Skin of body (tissue), 2 donors: ENCODE data around the gene SPACA4. TPM values are rescaled to one million over a fixed set of nuclear protein-coding genes. Genes with fewer than 3 reads are reported as not detected.

ENCODE experiments used
- DNase-seq: peaks from one replicate; lab custom pipeline; 2025; lab: John Stamatoyannopoulos, UW
- total RNA-seq: library from RNA; depleted of rRNA; stranded (reverse); fragments of >200 nt; gene quantifications from one replicate; pipeline ENCODE4 v1.2.3, GENCODE V29; 2014

Gene SPACA4
- total RNA-seq, 1 donor from 2014 or later, result 0.20 TPM

DNA sequence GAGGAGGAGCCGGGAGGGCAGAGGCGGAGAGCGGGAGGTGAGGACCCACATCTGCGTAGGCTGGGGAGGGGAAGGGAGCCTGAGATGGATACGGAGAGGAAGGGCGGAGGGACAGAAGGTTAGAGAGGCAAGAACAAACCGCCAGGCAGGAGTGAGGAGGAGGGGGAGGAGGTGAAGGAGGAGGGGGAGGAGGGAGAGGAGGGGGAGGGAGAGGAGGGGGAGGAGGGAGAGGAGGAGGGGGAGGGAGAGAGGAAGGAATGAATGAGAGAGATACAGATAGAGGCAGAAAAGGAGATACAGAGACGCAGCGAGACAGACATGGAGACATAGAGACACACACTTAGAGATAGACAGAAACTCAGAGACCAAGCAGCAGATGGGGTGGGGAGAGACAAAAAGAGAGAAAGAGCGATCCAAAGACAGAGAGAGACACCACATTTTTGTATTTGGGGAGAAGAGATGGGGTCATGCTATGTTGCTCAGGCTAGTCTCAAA is 40.2 kb downstream of the SPACA4 start:
- no peak for DNase-seq

DNA sequence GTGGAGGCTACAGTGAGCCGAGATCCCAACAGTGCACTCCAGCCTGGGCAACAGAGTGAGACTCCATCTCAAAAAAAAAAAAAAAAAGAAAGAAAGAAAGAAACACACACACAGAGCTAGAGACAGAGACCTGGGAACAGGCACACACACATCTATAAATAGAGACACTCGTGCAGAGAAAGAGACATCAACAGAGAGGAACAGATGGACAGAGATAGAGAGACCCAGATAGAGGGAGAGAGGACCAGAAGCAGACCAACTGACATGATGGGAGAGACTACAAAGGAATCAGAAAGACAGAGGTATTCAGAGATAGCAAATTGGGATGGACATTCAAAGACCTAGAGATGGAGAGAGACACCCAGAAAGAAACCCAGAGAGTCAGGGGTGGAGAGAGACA is 41.6 kb downstream of the SPACA4 start:
- DNase-seq, result no peak

DNA sequence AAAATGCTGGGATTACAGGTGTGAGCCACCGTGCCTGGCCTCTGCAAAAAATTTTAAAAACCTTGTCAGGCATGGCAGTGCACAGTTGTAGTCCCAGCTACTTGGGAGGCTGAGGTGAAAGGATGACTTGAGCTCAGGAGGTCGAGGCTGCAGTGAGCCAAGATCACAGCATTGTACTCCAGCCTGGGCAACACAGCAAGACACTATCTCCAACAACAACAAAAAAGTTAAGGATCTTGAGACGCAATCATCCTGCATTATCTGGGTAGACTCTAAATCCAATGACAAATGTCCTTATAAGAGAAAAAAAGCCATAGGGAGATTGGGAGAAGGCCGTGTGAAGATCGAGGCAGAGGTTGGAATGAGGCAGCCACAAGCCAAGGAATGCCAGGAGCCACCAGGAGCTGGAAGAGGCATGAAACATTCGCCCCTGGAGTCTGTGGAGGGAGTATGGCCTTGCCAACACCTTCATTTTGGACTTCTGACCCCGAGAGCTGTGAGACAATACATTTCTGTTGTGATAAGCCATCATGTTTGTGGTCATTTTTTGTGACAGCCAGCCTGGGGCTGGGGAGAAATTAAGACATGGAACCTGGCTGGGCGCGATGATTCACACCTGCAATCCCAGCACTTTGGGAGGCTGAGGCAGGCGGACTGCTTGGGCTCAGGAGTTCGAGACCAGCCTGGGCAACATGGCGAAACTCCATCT is 44.6 kb downstream of the SPACA4 start:
- DNase-seq, result no peak

DNA sequence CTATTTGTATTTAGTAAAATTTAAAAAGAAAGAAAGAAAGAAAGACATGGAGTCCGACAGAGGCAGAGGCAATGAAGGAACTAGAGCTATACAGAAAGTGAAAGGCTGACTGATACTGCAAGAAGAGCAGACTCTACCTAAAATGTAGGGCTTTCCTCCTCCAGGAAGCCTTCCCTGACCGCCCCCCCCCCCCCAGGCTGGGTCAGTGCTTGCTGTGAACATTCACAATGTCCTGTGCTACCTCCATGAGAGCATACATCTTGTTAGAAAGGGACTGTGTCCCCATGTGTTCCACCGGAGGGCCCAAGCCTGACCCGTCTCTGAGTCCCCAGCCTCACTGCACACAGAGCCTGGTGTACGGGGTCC is 45.1 kb downstream of the SPACA4 start:
- no peak for DNase-seq

DNA sequence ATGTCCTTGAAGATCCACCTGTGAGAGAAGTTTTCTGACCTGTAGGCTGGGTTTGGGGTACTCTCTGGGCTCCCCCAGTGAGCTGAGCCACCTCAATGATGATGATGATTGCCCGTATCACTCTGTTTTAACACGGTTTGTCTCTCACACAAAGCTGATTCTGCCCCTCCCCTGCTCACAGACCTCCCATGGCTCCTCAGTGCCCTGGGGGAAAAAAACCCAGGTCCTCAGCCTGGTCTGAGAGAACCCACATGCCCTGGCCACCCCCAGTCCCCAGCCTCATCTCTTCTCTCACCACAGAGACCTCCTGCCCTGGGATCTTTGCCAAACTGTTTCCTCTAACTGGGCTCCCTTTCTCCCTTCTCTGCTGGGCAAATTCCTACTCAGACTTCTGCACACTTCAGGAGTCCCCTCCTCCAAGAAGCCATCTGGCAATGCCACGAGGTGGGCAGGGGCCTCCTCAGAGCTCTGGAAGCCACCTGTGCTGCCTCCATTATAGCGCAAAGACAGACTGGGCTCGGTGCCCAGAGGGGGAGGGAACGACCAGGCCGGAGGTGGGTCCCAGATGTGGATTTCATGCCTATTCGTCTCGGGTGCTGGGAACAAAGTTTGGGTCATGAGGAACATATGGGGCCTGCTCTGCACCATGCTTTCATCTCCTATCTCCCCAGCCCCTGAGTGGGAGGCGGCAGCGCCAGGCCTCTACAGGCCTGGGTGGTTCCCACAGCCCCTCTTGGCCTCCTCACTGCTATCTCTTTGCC is 47.9 kb downstream of the SPACA4 start:
- peak; percentile 12 for DNase-seq

DNA sequence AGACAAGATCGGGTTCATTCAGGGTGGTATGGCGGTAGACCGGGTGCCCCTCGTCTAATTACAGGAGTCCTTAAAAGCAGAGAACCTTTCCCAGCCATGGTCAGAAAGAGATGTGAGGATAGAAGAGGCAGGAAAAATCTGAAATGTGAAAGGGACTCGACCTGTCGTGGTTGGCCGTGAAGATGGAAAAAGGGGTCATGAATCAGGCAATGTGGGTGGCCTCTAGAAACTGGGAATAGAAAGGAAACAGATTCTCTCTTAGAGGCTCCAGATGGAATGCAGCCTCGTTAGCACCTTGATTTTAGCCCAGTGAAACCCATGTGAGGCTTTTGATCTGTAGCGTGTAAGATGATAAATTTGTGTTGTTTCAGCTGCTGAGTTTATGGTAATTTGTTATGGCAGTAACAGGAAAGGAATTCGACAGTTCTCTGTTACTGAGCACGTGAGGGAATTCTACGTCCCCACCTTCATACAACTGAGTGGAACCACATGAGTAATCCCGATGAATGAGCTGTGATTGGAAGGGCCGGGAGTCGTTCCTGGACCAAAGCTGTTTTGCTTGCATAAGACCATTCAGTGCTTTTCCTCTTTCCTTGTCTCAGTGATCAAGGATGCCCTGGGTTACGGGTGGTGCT is 50.4 kb downstream of the SPACA4 start:
- DNase-seq, result peak; percentile 46

Other genes with a start within 250 kb of the SPACA4 start
- 4.7 TPM for gene TMEM143, start 242.8 kb upstream of the SPACA4 start, total RNA-seq
- gene SYNGR4, start 242.4 kb upstream of the SPACA4 start, total RNA-seq, result not detected
- gene KDELR1, start 215.2 kb upstream of the SPACA4 start, total RNA-seq, result 46.5 TPM
- gene GRIN2D, start 213.1 kb upstream of the SPACA4 start, total RNA-seq, result 1.1 TPM
- 8.3 TPM for gene GRWD1, start 160.8 kb upstream of the SPACA4 start, total RNA-seq
- gene KCNJ14, start 151.2 kb upstream of the SPACA4 start, total RNA-seq, result 1.2 TPM
- gene CYTH2, start 137.4 kb upstream of the SPACA4 start, total RNA-seq, result 27.4 TPM
- 0.79 TPM for gene LMTK3, start 94.9 kb upstream of the SPACA4 start, total RNA-seq
- gene SULT2B1, start 54.6 kb upstream of the SPACA4 start, total RNA-seq, result 16.2 TPM
- 2.0 TPM for gene FAM83E, start 8.3 kb downstream of the SPACA4 start, total RNA-seq
- gene RPL18, start 12.4 kb downstream of the SPACA4 start, total RNA-seq, result 1,454 TPM
- gene SPHK2, start 12.8 kb downstream of the SPACA4 start, total RNA-seq, result 4.6 TPM
- gene DBP, start 30.6 kb downstream of the SPACA4 start, total RNA-seq, result 5.7 TPM
- 2.3 TPM for gene CA11, start 39.4 kb downstream of the SPACA4 start, total RNA-seq
- 0.30 TPM for gene NTN5, start 66.3 kb downstream of the SPACA4 start, total RNA-seq
- gene FUT2, start 89.2 kb downstream of the SPACA4 start, total RNA-seq, result 0.59 TPM
- 1.7 TPM for gene MAMSTR, start 113.0 kb downstream of the SPACA4 start, total RNA-seq
- gene RASIP1, start 133.9 kb downstream of the SPACA4 start, total RNA-seq, result 6.5 TPM
- 0.10 TPM for gene IZUMO1, start 140.2 kb downstream of the SPACA4 start, total RNA-seq
- gene FUT1, start 145.9 kb downstream of the SPACA4 start, total RNA-seq, result 2.9 TPM
- not detected for gene FGF21, start 148.8 kb downstream of the SPACA4 start, total RNA-seq
- gene BCAT2, start 204.3 kb downstream of the SPACA4 start, total RNA-seq, result 19.0 TPM
- gene HSD17B14, start 229.7 kb downstream of the SPACA4 start, total RNA-seq, result 3.4 TPM